Coronary artery (tissue), 2 donors: ENCODE measurements around the gene SOS1.

ENCODE experiments used
- DNase-seq: peaks from one replicate; pipeline ENCODE4 v3.0.0-alpha.2; 2017; ENCODE audit warnings: low spot score
- H3K27ac ChIP-seq, 2 donors: fragments of 200-600 bp; sonication (generic); one replicate each; pipeline ENCODE4 v1.5.1; 2016 to 2019
- H3K4me3 ChIP-seq: fragments of 200-600 bp; sonication (generic); 2 replicates; pipeline ENCODE4 v1.5.1; 2016; ENCODE audit warnings: mild to moderate bottlenecking, moderate library complexity
- CTCF ChIP-seq: fragments of 200-600 bp; sonication (generic); IDR thresholded peaks from one replicate; pipeline ENCODE4 v1.5.1; 2019; ENCODE audit warnings: antibody characterized with exemption

The SOS1 gene

GRCh38 chr2:39115556-39115955 is 5.3 kb downstream of the SOS1 start:
- no peak for DNase-seq
- no peak overlapping the region for H3K27ac ChIP-seq
- TF ChIP-seq CTCF = no peak
- H3K4me3 ChIP-seq = no peak overlapping the region

GRCh38 chr2:39114771-39115170 is 6.1 kb downstream of the SOS1 start:
- TF ChIP-seq CTCF = no peak
- H3K27ac ChIP-seq = no peak overlapping the region
- H3K4me3 ChIP-seq = no peak overlapping the region
- DNase-seq = no peak

- no peak for TF ChIP-seq CTCF
- DNase-seq = no peak
- Histone ChIP-seq H3K4me3 (no peak overlapping the region), H3K27ac (no peak overlapping the region)
Measured at GRCh38 chr2:39109537-39109936, 11.3 kb downstream of the SOS1 start.

GRCh38 chr2:39108377-39108776 is 12.5 kb downstream of the SOS1 start:
- no peak overlapping the region for H3K27ac ChIP-seq
- no peak for DNase-seq
- no peak overlapping the region for H3K4me3 ChIP-seq
- no peak for TF ChIP-seq CTCF

GRCh38 chr2:39107724-39108273 is 13.1 kb downstream of the SOS1 start:
- Histone ChIP-seq H3K27ac (no peak overlapping the region), H3K4me3 (no peak overlapping the region)
- no peak for TF ChIP-seq CTCF
- no peak for DNase-seq

- DNase-seq = no peak
- Histone ChIP-seq H3K27ac (no peak overlapping the region), H3K4me3 (no peak overlapping the region)
- TF ChIP-seq CTCF = no peak
Measured at GRCh38 chr2:39107156-39107555, 13.7 kb downstream of the SOS1 start.

GRCh38 chr2:39099870-39100728 is 20.8 kb downstream of the SOS1 start:
- Histone ChIP-seq H3K4me3 (no peak overlapping the region), H3K27ac (no peak overlapping the region)
- no peak for DNase-seq
- TF ChIP-seq CTCF = no peak
